Upper lobe of left lung (tissue), 6 donors: ENCODE data around the gene CDKL4. TPM values are rescaled to one million over a fixed set of nuclear protein-coding genes. Genes with fewer than 3 reads are reported as not detected.
"Not testable (repeated sequence)": the region's sequence is repeated elsewhere in the genome, so short reads cannot be mapped to it uniquely, and the experiment has no call there.

ENCODE experiments used
- ATAC-seq, 2 donors: fragments of 200-7000 bp; cut with Tn5 transposase; one replicate each; pipeline ENCODE4 v1.9.1; 2022; ENCODE audit warnings: mild to moderate bottlenecking in 2 of 2, moderate library complexity in 2 of 2; ENCODE audit not compliant: low FRiP score in 2 of 2
- DNase-seq, 2 donors: peaks; one replicate each; pipeline ENCODE4 v3.0.0-alpha.2; 2019 to 2020
- H3K27ac ChIP-seq, 4 donors: fragments of 200-600 bp; sonication (generic); one replicate each; pipeline ENCODE4 v1.5.1; 2016 to 2019
- H3K27me3 ChIP-seq, 4 donors: fragments of 200-600 bp; sonication (generic); one replicate each; pipeline ENCODE4 v1.5.1; 2017 to 2019
- H3K36me3 ChIP-seq, 4 donors: fragments of 200-600 bp; sonication (generic); one replicate each; pipeline ENCODE4 v1.5.1; 2016 to 2019
- H3K4me1 ChIP-seq, 4 donors: fragments of 200-600 bp; sonication (generic); one replicate each; pipeline ENCODE4 v1.5.1; 2018 to 2019
- H3K4me3 ChIP-seq, 4 donors: fragments of 200-600 bp; sonication (generic); one replicate each; pipeline ENCODE4 v1.5.1; 2017 to 2019; ENCODE audit warnings: mild to moderate bottlenecking in 2 of 4, moderate library complexity in 1 of 4
- H3K9me3 ChIP-seq, 4 donors: fragments of 200-600 bp; sonication (generic); one replicate each; pipeline ENCODE4 v1.5.1; 2018 to 2019
- CTCF ChIP-seq, 6 experiments: fragments of 450-650 bp in 4 of 6; fragments of 200-600 bp in 2 of 6; sonication (generic) in 2 of 6; IDR thresholded peaks; one replicate each; pipeline ENCODE4 v1.5.1; 2016 to 2019; ENCODE audit warnings: antibody characterized with exemption in 6 of 6
- EP300 ChIP-seq, 4 donors: sonication (generic); formaldehyde crosslinking; IDR thresholded peaks; one replicate each; pipeline ENCODE4 v1.5.1; 2017; ENCODE audit warnings: antibody characterized with exemption in 4 of 4, control low read depth in 2 of 4
- POLR2A ChIP-seq, 4 donors: fragments of 450-650 bp; IDR thresholded peaks; one replicate each; pipeline ENCODE4 v1.5.1; 2016 to 2017; ENCODE audit warnings: antibody characterized with exemption in 4 of 4, mild to moderate bottlenecking in 2 of 4
- POLR2AphosphoS5 ChIP-seq, 2 donors: sonication (generic); formaldehyde crosslinking; IDR thresholded peaks; one replicate each; pipeline ENCODE4 v1.5.1; 2017; ENCODE audit warnings: antibody characterized with exemption in 2 of 2
- WGBS, 2 donors: methylation state at CpG; one replicate each; pipeline ENCODE4 v1.1.5; 2017 to 2018; 5-methylcytosine and 5-hydroxymethylcytosine counted together
- total RNA-seq, 6 donors: library from RNA; depleted of rRNA in 4 of 6; stranded (reverse); fragments of >200 nt in 4 of 6; gene quantifications; one replicate each; pipeline versions ENCODE4 v1.1.0 to v1.2.1, GENCODE V29; 2016 to 2021
- donor health status: DM: no; HTN: no; CAD: no; lungs with moderate emphysema.
- donor health status: DM: no; HTN: yes; CAD: no; lungs with severe emphysema.

The CDKL4 gene
- total RNA-seq, 6 donors from 2014 or later: 0.54 to 5.2 (median 1.4) TPM; not detected in 2

GRCh38 chr2:39176997-39177396 is 66.8 kb downstream of the CDKL4 start:
- ATAC-seq (peak in 1 of 2 donors; percentile 30), DNase-seq (no peak)
- Histone ChIP-seq H3K4me3 (no peak overlapping the region), H3K4me1 (no peaks in the 10 kb centered on the region), H3K27ac (no peak overlapping the region), H3K36me3 (no peaks in the 10 kb centered on the region), H3K9me3 (no peaks in the 10 kb centered on the region), H3K27me3 (no peaks in the 10 kb centered on the region)
- WGBS, 2 donors: 73 to 79% methylated on average over 4 of the region's 4 CpGs
- TF ChIP-seq CTCF (IDR thresholded peaks at IDR 0.05): no peak
- no peak for TF ChIP-seq POLR2A (IDR thresholded peaks at IDR 0.05)
- no peak for TF ChIP-seq POLR2AphosphoS5 (IDR thresholded peaks at IDR 0.05)
- TF ChIP-seq EP300 (IDR thresholded peaks at IDR 0.05): no peak

- ATAC-seq (no peak), DNase-seq (no peak)
- Histone ChIP-seq H3K36me3 (no peaks in the 10 kb centered on the region), H3K9me3 (no peaks in the 10 kb centered on the region), H3K4me1 (no peaks in the 10 kb centered on the region), H3K27me3 (no peaks in the 10 kb centered on the region), H3K4me3 (no peak overlapping the region), H3K27ac (no peak overlapping the region)
- no peak for TF ChIP-seq CTCF (IDR thresholded peaks at IDR 0.05)
- no peak for TF ChIP-seq POLR2AphosphoS5 (IDR thresholded peaks at IDR 0.05)
- no peak for TF ChIP-seq EP300 (IDR thresholded peaks at IDR 0.05)
- no peak for TF ChIP-seq POLR2A (IDR thresholded peaks at IDR 0.05)
- WGBS, 2 donors: 87% methylated on average over 5 of the region's 5 CpGs
These were observed 68.6 kb downstream of the CDKL4 start for GRCh38 chr2:39175026-39175812.

DNA sequence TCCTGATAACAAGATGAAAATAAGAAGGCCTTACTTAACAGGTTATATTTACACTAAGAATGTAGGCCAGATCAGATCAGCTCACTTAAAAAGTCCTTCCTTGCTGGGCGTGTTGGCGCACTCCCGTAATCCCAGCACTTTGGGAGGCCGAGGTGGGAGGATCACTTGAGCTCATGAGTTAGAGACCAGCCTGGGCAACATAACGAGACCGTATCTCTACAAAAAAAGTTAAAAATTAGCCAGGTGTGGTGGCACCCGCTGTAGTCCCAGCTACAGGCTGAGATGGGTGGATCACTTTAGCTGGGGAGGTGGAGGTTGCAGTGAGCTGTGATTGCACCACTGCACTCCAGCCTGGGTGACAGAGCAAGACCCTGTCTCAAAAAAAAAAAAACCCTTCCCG is 69.7 kb downstream of the CDKL4 start:
- ATAC-seq (no peak), DNase-seq (no peak)
- 92 to 95% methylated on average over 8 of the region's 8 CpGs for WGBS, 2 donors
- no peak overlapping the region for H3K27ac ChIP-seq
- H3K27me3 ChIP-seq: no peaks in the 10 kb centered on the region
- H3K4me3 ChIP-seq: no peak overlapping the region
- H3K4me1 ChIP-seq: no peaks in the 10 kb centered on the region
- no peak for TF ChIP-seq POLR2AphosphoS5 (IDR thresholded peaks at IDR 0.05)
- no peak for TF ChIP-seq CTCF (IDR thresholded peaks at IDR 0.05)
- TF ChIP-seq EP300 (IDR thresholded peaks at IDR 0.05): no peak
- TF ChIP-seq POLR2A (IDR thresholded peaks at IDR 0.05): no peak
- no peaks in the 10 kb centered on the region for H3K36me3 ChIP-seq
- no peaks in the 10 kb centered on the region for H3K9me3 ChIP-seq

- H3K4me1 ChIP-seq, DNase-seq, H3K27ac ChIP-seq, H3K9me3 ChIP-seq, ATAC-seq, H3K4me3 ChIP-seq, H3K36me3 ChIP-seq, H3K27me3 ChIP-seq: not testable (repeated sequence)
- WGBS, 2 donors: 89 to 95% methylated on average over 10 of the region's 10 CpGs
These were observed 71.6 kb downstream of the CDKL4 start for GRCh38 chr2:39172047-39172706.

GRCh38 chr2:39171621-39172020 is 72.1 kb downstream of the CDKL4 start:
- WGBS, 2 donors: 79 to 83% methylated on average over 7 of the region's 7 CpGs
- Histone ChIP-seq H3K9me3 (no peaks in the 10 kb centered on the region), H3K27ac (no peak overlapping the region), H3K36me3 (no peaks in the 10 kb centered on the region), H3K4me1 (no peaks in the 10 kb centered on the region), H3K27me3 (no peaks in the 10 kb centered on the region), H3K4me3 (no peak overlapping the region)
- no peak for TF ChIP-seq POLR2AphosphoS5 (IDR thresholded peaks at IDR 0.05)
- TF ChIP-seq CTCF (IDR thresholded peaks at IDR 0.05): no peak
- TF ChIP-seq EP300 (IDR thresholded peaks at IDR 0.05): no peak
- TF ChIP-seq POLR2A (IDR thresholded peaks at IDR 0.05): no peak
- ATAC-seq (no peak), DNase-seq (no peak)
